HuH-7 (cell line): Measurements from ENCODE around the gene GPSM1.

Source experiments
- DNase-seq: peaks from one replicate; pipeline ENCODE4 v3.0.0; 2011; ENCODE audit warnings: low spot score

Gene GPSM1

DNA sequence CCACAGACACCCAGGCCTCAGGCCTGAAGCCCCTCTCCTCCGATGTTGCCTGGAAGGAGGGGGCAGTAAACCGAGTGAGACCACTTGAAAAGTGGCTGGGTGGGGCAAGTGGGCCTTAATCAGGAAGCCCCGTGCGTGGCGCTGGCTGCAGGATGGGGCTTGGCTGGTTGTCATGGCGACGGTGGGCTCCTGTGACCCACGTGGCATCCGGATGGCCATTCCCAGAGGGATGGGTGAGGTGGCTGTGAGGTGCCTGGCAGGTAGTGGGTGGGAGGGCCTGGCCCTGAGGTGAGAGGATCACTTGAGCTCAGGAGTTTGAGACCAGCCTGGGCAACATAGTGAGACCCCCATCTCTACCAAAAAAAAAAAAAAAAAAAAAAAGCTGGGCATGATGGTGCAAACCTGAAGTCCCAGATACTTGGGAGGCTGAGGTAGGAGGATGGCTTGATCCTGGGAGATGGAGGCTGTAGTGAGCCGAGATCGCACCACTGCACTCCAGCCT, 5.2 kb downstream of the GPSM1 start:
- no peak for DNase-seq

DNA sequence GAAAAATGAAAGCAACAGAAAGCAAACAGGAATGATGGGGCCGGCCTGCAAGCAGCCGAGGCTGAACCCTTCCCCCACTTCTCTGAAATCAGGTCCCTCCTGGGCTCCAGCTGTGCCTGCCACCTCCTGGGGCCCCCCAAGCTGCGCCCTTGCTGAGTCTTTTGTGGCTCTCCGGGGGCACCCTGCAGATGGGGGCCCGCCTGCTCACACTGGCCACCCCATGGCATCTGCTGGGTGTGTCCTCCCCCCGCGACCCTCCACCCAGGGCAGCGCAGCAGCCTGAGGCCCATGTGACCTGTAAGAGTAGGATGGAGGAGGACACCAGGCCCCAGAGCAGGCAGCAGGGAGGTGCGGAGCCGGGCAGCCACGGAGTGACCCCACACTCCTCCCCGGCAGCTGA, 5.7 kb downstream of the GPSM1 start:
- no peak for DNase-seq

DNA sequence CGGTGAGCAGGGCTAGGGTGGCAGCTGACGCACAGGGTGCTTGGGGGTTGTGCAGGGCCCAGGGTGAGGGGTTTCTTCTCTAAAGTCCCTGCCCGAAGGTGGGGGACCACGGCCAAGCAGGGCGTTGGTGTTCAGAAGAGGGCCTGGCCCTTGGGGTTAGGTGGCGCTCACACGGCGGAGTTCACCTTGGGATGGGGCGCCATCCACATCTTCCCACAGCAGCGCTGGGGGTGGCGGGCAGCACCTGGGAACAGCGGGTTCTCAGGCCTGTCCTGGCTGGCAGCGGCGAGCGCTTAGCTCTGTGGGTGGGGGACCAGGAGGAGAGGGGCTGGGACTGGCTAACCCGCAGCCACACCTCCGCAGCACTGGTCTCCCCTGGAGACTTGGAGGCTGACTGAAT, 6.1 kb downstream of the GPSM1 start:
- DNase-seq: no peak

DNA sequence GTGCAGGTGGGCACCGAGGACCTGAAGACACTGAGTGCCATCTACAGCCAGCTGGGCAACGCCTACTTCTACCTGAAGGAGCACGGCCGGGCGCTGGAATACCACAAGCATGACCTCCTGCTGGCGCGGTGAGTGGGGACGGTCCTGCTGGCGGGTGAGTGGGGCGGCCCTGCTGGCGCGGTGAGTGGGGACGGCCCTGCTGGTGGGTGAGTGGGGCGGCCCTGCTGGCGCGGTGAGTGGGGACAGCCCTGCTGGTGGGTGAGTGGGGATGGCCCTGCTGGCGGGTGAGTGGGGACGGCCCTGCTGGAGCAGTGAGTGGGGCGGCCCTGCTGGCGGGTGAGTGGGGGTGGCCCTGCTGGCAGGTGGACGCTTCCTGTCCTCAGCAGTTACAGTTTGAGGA, 7.2 kb downstream of the GPSM1 start:
- no peak for DNase-seq

DNA sequence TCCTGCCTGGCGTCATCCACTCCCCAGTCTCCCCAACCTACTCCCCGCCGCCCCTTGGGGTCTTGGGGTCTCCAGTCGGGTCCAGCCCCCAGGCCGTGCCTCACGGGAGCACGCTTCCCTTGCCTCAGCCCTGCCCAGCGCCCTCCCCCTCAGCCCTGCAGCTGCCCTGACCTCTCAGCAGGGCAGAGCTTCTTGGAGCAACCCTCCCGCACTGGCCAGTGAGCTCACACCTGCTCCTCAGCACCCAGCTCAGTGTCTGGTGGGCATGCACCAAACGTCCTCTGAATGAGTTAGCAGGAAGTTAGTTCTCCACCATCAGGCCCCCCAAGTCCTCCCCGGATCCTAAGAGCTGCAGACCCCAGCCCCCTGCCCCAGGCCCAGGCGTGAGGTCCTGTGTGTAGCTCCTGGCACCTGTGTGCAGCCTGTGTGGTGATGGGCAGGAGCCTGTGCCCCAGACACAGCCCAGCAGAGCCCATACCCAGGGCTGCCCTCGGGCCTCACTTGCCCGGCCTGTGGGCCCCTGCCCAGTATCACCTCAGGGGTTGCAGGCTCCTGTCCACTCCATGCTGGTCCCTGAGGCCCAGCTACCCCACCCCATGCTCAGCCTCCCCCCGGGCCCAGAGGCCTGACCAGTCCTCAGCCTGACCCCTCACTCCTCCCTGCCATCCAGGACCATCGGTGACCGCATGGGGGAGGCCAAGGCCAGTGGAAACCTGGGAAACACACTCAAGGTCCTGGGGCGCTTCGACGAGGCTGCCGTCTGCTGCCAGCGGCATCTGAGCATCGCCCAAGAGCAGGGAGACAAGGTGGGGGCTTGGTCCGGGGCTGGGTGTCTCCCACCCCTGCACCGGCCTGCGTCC, 8.2 kb downstream of the GPSM1 start:
- DNase-seq: no peak

DNA sequence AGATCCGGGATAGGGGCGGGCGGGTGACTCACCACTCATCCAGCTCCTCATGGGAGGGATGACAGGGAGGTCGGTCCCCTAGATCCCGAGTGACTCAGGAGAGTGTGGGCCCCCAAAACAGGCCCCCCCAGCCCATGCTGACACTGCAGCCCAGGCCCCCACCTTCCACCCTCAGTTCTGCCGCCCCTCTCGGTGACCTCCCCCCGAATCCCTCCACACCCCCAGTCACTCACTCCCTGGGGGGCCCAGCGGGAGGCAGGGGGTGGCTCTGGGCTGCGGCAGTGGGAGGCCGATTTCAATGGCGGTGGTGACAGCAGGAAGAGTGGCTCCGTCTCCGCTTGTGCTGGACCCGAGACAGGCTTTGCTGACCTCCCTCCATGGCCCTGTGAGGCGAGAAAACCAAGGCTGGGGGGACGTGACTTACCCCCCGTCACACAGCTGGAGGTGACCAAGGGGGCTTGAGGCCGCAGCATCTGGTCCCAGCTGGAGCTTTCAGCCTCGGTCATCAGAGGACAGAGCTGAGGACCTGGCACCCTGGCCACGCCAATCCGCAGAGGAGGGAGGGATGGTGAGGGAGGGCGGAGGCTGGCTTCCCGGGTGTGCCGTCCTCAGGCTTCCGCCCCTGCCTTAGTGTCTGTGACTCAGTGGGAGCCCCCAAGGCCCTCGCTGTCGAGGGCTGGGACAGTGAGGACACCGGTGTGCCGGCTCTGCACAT, 9.0 kb downstream of the GPSM1 start:
- DNase-seq: no peak

DNA sequence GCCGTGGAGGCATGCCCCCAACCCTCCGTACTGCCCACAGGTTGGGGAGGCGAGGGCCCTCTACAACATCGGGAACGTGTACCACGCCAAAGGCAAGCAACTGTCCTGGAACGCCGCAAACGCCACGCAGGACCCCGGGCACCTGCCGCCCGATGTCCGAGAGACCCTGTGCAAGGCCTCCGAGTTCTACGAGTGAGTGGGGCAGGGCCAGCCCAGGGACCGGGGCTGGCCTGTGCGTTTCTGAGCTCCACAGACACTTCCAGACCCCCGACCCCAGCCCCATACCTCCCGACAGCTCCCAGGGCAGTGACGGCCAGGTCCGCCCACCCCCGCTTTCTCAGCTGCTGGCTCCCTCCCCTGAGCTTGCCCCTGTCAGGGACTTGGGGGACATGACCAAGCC, 9.5 kb downstream of the GPSM1 start:
- DNase-seq: no peak

DNA sequence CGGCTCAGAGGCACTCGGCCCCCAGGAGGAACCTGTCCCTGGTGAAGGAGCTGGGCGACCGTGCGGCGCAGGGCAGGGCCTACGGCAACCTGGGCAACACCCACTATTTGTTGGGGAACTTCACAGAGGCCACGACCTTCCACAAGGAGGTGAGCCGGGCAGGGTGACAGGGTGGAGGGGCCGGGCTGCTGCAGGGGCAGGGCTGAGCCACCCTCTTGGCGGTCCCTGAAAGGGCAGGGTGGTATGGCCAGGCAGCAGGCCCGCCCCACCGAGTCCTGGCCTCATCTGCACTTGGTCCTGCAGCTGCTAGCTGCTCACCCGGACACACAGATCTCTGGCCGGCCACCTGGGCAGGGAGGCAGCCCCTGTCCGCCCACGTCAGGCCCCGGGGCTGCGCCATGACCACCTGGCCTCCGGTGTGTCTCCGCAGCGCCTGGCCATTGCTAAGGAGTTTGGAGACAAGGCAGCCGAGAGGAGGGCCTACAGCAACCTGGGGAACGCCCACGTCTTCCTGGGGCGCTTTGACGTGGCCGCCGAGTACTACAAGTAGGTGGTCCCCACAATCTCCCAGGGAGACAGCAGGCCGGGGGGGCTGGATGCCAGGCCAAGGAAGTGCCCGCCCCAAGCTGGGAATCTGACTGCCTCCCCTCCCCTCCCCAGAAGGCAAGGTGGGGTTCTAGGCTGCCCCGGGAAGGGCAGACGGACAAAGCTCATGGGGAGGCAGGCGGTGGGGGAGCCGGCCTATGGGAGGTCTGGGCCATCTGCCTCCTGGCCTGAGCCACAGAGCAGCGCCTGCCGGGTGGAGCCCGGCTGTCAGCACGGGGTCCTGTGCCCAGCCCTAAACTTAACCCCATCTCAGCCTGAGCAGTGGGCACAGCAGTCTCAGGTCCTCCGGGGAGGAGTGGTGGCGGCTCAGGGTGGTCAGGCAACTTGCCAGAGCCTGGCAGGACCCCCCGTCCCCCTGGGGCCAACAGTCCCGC, 10.4 kb downstream of the GPSM1 start:
- no peak for DNase-seq

DNA sequence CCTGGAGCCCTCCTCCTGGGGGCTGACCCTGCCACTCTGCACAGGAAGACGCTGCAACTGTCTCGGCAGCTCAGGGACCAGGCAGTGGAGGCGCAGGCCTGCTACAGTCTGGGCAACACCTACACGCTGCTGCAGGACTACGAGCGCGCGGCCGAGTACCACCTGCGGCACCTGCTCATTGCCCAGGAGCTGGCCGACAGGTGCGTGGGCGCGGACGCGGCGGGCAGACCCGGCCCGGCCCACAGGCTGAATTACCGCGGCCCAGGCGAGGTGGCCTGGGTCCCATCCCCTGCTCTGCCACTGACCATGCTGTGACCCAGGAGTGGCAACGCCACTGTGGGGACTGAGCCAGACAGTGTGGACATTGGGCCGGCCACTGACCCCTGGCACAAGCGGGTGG, 11.2 kb downstream of the GPSM1 start:
- DNase-seq: no peak

DNA sequence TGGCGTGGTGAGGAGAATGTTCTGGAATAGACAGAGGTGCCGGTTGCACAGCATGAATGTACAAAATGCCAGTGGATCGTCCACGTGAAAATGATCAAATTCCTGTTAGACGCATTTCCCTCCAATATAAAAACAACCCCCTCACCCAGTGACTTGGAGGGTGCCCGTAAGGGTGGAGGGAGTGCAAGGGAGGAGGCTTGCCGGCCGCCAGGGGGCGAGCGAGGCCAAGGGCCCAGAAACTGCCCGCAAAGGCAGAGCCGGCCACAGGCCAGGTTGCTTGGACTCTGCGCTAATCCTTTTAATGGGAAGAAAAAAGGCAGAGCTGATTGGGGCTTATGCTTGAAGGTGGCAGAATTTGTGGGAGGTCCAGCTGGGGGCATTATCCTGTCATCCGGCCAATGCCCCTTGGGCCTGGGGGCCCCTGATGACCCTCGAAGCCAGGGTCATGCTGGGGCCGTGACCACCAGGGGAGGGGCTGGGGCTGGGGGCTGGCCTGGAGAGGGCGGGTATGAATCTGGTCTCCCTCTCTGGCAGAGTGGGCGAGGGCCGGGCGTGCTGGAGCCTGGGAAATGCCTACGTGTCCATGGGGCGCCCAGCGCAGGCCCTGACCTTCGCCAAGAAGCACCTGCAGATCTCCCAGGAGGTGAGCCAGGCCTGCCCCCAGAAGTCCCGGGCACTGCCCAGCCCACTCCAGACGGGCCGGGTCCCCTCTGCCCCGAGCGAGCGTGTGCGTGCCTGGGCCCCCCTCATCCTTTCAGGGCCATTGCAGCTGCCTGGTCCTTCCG, 12.0 kb downstream of the GPSM1 start:
- peak; percentile 97 for DNase-seq

DNA sequence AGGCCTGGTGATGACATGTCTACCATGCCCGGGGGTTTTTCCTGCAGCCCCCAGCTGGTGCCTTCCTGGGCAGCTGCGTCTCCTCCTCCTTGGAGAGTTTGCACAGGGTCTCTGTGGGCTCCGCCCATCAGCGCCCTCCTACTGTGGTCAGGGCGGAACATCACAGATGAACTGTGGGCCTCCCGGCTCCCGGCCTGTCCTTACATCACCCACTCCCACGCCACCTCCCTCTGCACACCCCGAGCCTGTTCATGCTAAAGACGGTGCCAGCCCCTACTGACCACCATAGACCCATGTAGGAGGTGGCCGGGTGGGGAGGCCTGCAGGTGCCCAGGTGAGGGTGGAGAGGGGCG, 12.6 kb downstream of the GPSM1 start:
- DNase-seq: no peak

DNA sequence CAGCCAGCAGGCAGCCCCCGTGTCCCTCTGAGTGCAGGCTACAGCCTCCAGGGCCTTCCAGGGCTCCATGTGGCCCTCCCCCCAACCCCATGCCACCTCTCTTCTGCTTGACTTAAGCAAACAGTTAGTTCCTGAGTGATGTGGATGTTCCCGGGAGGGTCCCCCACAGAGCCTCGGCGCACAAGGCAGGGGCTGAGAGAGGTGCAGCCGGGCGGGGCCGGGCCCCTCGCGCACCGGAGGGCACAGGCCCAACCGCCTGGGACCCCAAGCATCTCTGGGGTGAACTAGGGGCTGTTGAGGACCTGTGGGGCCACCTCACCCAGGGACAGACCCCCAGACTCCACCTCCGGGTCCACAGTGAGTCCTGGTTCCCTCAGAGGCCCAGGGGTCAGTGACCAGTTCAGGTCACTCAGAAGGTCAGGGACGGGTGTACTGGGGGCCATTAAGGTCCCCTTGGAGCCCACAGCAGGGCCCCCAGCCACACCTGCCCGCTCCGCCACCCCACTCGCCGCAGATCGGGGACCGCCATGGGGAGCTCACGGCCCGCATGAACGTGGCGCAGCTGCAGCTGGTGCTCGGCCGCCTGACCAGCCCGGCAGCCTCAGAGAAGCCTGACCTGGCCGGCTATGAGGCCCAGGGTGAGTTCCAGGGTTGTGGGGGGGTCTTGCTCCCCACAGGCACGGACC, 13.2 kb downstream of the GPSM1 start:
- DNase-seq: no peak

DNA sequence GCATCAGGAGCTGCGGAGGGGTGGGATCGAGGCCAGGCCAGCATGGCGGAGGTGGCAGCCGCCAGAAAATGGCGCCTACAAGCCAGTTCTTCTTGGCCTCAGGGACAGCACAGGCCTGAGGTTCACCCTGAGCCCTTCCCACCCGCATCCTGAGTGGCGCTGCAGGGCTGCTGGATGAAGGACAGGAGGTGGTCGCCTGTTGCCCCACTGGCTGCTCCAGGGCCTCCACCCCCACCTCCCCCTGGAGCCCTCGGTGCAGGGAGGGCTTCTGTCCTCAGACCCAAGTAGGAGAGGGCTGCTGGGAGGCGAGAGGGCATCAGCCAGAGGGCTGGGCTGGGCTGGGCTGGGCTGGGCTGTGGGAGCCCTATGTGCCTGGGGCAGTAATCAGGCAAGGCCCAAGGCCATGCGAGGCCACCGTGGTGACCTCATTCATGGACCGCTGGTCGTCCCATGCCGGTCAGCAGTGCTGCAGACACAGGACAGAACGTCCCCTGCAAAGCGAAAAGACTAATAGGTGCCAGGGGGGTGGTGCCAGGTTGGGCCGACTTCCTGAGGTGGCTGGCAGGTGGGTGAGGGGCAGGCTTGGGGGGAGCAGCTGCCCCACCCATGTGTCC, 13.8 kb downstream of the GPSM1 start:
- DNase-seq: no peak

DNA sequence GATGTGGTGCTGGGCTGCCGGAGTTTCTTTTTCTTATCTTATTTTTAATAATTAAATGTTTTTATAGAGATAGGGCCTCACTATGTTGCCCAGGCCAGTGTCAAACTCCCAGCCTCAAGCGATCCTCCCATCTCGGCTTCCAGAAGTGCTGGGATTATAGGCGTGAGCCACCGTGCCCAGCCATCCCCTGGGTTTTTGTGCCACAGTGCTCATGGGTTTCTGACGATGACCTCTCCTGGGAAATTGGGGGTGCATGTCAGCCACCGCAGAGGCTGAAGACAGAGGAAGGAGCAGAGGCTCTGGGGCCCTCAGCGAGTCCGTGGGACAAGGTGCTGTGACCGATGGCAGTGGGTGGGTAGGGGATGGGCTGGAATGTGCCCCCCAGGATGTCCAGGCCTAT, 14.4 kb downstream of the GPSM1 start:
- no peak for DNase-seq

DNA sequence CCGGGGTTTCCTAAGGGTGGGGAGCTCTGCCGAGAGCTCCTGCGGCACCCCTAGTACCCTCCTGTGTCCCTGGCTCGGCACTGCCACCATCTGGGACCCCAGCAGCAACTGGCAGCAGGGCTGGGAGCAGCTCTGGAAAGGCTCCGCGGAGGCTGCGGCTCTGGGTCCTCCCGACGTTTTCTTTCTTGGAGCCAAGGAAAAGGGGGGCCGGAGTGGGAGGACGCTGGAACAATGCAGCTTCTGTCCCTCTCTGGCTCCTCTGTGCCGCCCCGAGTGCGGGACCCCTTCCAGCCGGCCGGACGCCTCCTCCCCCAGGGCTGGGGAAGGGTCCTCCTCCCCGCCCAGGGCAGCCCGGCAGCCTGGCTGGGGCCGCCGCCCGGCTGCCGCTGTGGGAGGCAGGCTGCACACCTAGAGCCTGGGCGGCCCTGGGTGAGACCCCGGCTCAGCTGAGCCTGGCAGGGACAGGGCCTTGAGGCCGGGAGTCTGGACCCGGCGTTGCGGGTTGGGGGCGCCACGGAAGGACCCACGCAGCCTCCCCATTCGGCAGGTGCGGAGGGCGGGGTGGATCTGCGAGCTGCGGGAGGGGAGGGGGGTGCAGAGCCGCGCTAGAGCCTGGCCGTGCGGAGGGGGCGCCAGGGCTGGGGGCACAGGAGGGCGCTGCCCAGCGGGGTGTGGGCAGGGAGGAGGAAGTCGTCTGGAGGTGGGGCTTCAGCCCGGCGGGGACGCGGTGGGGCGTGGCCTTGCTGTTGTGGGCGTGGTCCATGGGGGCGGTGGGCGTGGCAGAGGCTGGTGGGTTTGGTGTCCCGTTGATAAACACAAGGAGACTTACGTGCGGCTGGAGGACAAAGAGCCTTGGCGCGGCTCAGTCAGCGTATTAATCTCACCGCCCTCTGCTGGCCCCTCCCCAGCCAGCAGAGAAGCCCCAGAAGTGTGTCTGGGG, 15.1 kb downstream of the GPSM1 start:
- DNase-seq: no peak

DNA sequence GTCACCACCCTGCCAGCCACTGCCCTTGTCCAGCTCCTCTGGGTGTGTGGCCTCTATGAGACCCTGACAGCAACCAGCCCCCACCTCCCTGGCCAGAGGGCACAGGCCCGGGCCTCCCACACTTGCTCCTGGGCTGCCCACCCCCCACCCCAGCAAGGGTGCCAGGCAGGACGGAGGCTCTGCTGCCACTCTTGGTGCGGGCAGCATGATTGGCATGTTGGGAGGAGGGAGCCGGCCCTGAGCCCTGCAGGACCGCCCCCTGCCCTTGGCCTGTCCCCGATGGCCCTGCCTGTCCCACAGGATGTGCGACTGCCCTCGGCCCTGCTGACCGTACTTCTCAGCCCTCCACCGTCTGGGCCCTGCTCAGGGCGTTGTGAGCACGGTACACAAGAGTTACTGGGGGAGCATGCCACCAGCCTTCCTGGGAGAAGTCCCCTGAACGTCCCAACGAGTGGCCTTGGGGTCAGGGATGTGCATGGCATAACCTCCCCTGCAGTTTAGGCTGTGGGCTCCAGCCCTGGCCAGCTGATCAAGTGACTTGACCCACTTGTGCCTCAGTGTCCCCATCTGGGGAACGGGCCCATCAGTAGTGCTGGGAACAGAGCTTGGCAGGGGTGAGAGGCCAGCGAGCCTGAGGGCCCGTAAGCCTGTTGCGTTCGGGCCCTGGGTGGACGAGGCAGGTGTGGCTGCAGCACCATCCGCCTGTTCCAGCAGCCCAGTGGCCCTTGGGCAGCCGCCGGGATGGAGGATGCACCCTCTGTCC, 16.0 kb downstream of the GPSM1 start:
- DNase-seq: no peak

DNA sequence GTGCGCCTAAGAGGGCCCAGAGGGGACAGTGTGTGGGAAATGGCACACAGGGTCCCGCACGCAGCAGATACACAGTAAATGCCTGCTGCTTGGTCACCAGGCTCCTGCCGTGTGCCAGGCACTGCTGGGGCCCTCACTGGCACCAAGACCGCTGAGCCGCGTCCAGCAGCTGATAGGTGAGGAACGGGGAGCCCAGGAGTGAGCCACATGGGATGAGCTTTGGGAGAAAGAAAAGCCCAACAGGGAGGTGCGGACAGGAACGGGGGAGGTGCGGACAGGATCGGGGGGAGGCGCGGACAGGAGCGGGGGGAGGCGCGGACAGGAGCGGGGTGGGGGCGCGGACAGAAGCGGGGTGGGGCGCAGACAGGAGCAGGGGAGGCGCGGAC, 16.5 kb downstream of the GPSM1 start:
- DNase-seq: no peak

DNA sequence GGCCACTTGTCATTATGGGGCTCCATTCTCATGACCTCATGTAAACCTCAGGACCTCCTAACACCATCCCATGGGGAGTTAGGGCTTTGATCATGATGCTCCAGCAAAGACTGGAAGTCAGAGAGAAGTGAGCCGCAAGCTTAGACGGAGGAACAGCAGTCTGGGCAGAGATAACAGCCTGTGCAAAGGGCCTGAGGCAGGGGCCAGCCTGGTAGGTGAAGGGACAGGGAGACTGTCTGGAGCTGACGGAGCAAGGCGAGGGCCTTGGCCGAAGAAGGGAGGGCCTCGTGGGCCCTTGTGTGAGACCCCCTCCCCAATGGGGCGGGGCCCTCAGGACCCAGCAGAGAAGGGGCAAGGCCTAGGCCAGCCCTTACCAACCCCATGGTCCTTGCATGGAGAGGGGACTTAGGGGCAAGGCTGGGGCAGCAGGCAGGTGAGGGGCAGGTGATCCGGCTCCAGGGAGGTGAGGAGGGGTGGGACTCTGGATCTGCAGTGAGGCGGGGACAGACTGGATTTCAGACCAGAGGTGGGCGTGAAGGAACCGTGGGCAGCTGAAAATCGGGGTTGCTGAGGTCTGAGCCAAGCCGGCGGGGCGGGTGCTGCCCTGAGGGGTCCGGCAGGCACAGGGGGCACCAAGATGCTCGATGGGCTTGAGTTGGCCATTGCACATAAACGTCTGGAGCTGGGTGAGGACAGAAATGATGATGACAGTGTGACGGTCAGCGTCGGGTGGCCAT, 17.4 kb downstream of the GPSM1 start:
- no peak for DNase-seq
